ENCODE data around the gene ATP10D. TPM values are rescaled to one million over a fixed set of nuclear protein-coding genes. Genes with fewer than 3 reads are reported as not detected.

Gene ATP10D
- total RNA-seq, 1 experiment from 2014 or later, result 16.2 TPM

DNA sequence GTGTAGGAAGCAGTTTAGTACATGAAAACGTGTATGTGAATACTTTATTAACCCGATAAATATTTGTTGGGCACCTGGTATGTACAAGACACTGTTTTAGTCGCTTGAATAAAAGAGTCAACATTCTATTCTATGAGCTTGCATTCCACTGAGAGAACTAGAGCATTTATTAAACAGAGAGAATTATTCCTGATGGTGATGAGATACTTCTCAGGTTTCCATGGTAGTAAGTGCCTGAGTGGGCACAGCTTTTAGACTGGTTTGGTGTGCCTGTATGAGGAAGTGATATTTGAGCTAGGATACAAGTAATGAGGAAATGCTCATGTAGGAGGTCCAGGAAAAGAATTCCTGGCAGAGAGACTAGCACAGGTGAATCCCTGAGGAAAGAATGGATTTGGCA, 94.2 kb downstream of the ATP10D start:
- POLR2A ChIA-PET, result no interaction called here
- BruUV-seq (replicated peaks), result no TSS peak
- Mint-ChIP-seq H3K36me3 (ENCODE audit: insufficient read depth, unreplicated experiment) (peaks cover 27% of the 10 kb centered on the region), H3K4me1 (ENCODE audit: insufficient read depth, unreplicated experiment) (no peaks in the 10 kb centered on the region), H3K4me3 (ENCODE audit: unreplicated experiment) (no peak overlapping the region), H3K27me3 (ENCODE audit: insufficient read depth, unreplicated experiment) (no peaks in the 10 kb centered on the region), H3K27ac (ENCODE audit: low read depth, unreplicated experiment) (no peak overlapping the region), H3K9me3 (ENCODE audit: unreplicated experiment) (no peaks in the 10 kb centered on the region)
- TF ChIP-seq, protein P1, sequence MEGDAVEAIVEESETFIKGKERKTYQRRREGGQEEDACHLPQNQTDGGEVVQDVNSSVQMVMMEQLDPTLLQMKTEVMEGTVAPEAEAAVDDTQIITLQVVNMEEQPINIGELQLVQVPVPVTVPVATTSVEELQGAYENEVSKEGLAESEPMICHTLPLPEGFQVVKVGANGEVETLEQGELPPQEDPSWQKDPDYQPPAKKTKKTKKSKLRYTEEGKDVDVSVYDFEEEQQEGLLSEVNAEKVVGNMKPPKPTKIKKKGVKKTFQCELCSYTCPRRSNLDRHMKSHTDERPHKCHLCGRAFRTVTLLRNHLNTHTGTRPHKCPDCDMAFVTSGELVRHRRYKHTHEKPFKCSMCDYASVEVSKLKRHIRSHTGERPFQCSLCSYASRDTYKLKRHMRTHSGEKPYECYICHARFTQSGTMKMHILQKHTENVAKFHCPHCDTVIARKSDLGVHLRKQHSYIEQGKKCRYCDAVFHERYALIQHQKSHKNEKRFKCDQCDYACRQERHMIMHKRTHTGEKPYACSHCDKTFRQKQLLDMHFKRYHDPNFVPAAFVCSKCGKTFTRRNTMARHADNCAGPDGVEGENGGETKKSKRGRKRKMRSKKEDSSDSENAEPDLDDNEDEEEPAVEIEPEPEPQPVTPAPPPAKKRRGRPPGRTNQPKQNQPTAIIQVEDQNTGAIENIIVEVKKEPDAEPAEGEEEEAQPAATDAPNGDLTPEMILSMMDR (IDR thresholded peaks at IDR 0.05; ENCODE audit: unreplicated experiment), result no peak
- CTCF ChIA-PET, result interaction anchor here (0.7 kb wide), 1 partner anchor 1853 kb away, joined by 4 read pairs; no protein-coding TSS in a partner anchor
- intact Hi-C loops (cut with micrococcal nuclease), result no loop called here
- DNase-seq (ENCODE audit: unreplicated experiment), result no peak

DNA sequence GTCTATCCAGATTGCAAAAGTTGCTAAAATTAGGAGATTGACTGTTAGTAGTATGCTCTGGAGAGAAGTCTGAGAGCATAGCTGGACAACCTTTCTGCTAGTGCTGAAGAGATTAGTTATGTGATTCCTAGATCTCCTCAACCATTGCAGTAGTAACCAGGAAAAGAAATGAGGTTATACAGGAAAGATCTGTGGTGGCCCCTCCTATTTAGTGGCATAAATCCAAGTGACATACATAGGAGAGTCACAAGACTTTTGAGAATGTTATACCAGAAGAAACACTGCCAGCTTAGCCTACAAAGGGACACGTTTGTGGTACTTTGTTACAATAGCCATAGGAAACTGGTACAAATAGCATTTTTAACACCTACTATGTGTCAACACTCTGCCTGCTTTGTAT, 105.2 kb downstream of the ATP10D start:
- POLR2A ChIA-PET, result interaction anchor here (0.6 kb wide), 1 partner anchor 1146 kb away, joined by 3 read pairs; no protein-coding TSS in a partner anchor

GRCh38 chr4:47597696-47598095, 112.6 kb downstream of the ATP10D start:
- intact Hi-C loops (cut with micrococcal nuclease), result no loop called here
- H3K4me1 Mint-ChIP-seq (ENCODE audit: insufficient read depth, unreplicated experiment), result peaks cover 11% of the 10 kb centered on the region
- H3K4me3 Mint-ChIP-seq (ENCODE audit: unreplicated experiment), result no peak overlapping the region
- peaks cover under 1% of the 10 kb centered on the region for H3K36me3 Mint-ChIP-seq (ENCODE audit: insufficient read depth, unreplicated experiment)
- no peaks in the 10 kb centered on the region for H3K9me3 Mint-ChIP-seq (ENCODE audit: unreplicated experiment)
- ChIA-PET CTCF (no interaction called here), POLR2A (interaction anchor here (0.6 to 1.1 kb wide), 3 partner anchors 11 to 523 kb away, joined by 3 read pairs; no protein-coding TSS in a partner anchor)
- no TSS peak for BruUV-seq (replicated peaks)
- DNase-seq (ENCODE audit: unreplicated experiment), result no peak
- TF ChIP-seq, protein P1 (IDR thresholded peaks at IDR 0.05; ENCODE audit: unreplicated experiment), result no peak
- no peaks in the 10 kb centered on the region for H3K27me3 Mint-ChIP-seq (ENCODE audit: insufficient read depth, unreplicated experiment)
- no peak overlapping the region for H3K27ac Mint-ChIP-seq (ENCODE audit: low read depth, unreplicated experiment)

More for the DNA sequence above, 105.2 kb downstream of the ATP10D start:
- TF ChIP-seq, protein P1 (IDR thresholded peaks at IDR 0.05; ENCODE audit: unreplicated experiment), result no peak
- peaks cover 18% of the 10 kb centered on the region for H3K9me3 Mint-ChIP-seq (ENCODE audit: unreplicated experiment)
- intact Hi-C loops (cut with micrococcal nuclease), result no loop called here
- H3K27ac Mint-ChIP-seq (ENCODE audit: low read depth, unreplicated experiment), result no peak overlapping the region
- peaks cover 26% of the 10 kb centered on the region for H3K36me3 Mint-ChIP-seq (ENCODE audit: insufficient read depth, unreplicated experiment)
- BruUV-seq (replicated peaks), result no TSS peak
- CTCF ChIA-PET, result interaction anchor here (1.1 kb wide), 1 partner anchor 22 kb away, joined by 3 read pairs; no protein-coding TSS in a partner anchor
- DNase-seq (ENCODE audit: unreplicated experiment), result no peak
- no peaks in the 10 kb centered on the region for H3K27me3 Mint-ChIP-seq (ENCODE audit: insufficient read depth, unreplicated experiment)
- no peaks in the 10 kb centered on the region for H3K4me1 Mint-ChIP-seq (ENCODE audit: insufficient read depth, unreplicated experiment)
- no peak overlapping the region for H3K4me3 Mint-ChIP-seq (ENCODE audit: unreplicated experiment)

DNA sequence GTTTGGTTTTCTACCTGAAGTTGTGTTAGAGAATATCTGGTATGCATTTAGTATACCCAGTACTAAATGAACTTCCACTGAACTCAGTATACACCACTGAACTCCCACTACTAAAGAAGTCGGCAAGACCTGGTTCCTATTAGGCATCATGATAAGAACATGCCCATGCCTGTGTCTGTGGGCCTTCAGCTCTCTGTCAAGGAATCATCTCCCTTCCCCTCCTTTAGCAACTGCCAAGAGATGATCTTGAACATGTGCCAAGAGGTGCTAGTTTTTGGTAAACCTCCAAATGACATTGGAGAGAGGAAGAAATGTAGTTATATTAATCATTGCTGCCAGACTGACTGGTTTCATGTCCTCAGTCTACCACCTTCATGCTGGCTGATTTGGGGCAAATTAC, 113.2 kb downstream of the ATP10D start:
- intact Hi-C loops (cut with micrococcal nuclease), result no loop called here
- Mint-ChIP-seq H3K4me3 (ENCODE audit: unreplicated experiment) (no peak overlapping the region), H3K36me3 (ENCODE audit: insufficient read depth, unreplicated experiment) (no peaks in the 10 kb centered on the region), H3K27me3 (ENCODE audit: insufficient read depth, unreplicated experiment) (no peaks in the 10 kb centered on the region), H3K27ac (ENCODE audit: low read depth, unreplicated experiment) (peak overlapping the region; percentile 30), H3K4me1 (ENCODE audit: insufficient read depth, unreplicated experiment) (peaks cover 11% of the 10 kb centered on the region), H3K9me3 (ENCODE audit: unreplicated experiment) (no peaks in the 10 kb centered on the region)
- POLR2A ChIA-PET, result interaction anchor here (0.6 to 1.1 kb wide), 2 partner anchors 11 to 524 kb away, joined by 3 read pairs; no protein-coding TSS in a partner anchor
- CTCF ChIA-PET, result no interaction called here
- no TSS peak for BruUV-seq (replicated peaks)
- DNase-seq (ENCODE audit: unreplicated experiment), result peak; percentile 67
- TF ChIP-seq, protein P1 (IDR thresholded peaks at IDR 0.05; ENCODE audit: unreplicated experiment), result no peak
